Superior temporal gyrus (tissue), 1 donor: ENCODE results near the gene SFMBT2.
"Not testable (repeated sequence)": the region's sequence is repeated elsewhere in the genome, so short reads cannot be mapped to it uniquely, and the experiment has no call there.

Experiments
- DNase-seq: peaks from one replicate; pipeline ENCODE4 v3.0.0-alpha.2; 2016; ENCODE audit errors: extremely low spot score

The SFMBT2 gene

DNA sequence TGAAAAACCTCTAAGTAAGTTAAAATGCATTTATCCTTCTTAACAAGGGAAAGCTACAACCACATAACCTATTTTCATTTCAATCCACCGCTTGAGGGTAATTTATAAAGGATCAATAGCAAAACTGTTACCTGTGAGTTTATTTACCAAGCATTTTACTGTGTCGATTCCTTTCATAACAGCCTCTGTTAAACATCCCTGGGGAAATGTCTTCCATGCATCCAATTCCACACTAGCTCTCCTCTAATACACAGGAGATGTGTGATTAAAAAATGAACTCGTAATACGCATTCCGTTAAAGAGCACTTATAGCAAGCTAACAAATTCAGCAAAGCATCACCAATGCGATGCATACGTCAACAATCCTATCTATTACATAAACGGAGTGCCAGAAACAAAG, 185.7 kb downstream of the SFMBT2 start:
- no peak for DNase-seq

- no peak for DNase-seq
Observed at GRCh38 chr10:7218968-7219367, 191.9 kb downstream of the SFMBT2 start.

DNA sequence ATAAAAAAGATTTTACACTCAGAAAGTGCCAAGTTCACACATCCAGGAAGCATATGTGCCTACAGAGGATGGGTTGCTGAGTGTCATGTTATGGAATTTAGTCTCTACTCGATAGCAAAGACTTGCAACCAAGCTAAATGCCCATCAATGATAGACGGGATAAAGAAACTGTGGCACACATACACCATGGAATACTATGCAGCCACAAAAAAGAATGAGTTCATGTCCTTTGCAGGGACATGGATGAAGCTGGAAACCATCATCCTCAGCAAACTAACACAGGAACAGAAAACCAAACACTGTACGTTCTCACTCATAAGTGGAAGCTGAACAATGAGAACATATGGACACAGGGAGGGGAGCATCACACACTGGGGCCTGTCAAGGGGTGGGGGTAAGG, 198.1 kb downstream of the SFMBT2 start:
- DNase-seq: not testable (repeated sequence)

DNA sequence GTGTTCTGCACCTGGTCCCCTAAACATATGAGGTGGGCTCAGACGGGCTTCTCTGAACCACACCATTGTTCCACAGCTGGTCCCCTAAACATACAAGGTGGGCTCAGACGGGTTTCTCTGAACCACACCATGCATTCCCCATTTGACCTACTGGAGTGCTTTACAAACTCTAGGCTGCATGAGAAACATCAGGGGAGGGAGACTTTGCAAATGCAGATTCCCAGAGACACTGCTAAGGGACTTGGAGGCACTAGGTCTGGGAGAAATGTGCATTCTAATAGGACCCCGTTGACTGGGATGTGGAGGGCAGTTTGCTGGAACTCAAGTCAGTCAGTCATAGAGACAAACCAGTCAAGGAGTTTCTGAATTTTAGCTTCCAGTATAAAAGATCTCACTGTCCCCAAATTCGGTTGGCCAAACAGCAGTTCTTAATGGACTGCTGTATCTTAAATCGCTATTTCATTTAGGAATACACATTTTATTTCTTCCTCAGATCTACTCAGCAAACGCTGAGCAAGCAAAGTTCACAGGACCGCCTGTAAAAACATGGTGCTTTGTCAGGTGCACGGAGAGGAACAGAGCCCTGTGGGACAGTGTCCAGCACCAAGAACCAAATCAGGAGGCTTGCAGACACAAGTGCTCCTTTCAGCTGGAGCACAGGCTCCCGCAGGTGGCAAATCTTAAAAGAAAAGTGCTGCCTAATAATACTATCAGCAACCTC, 198.8 kb downstream of the SFMBT2 start:
- DNase-seq: no peak

- no peak for DNase-seq
Observed at GRCh38 chr10:7210516-7210915, 200.3 kb downstream of the SFMBT2 start.

- no peak for DNase-seq
Observed at GRCh38 chr10:7209458-7209857, 201.4 kb downstream of the SFMBT2 start.

DNA sequence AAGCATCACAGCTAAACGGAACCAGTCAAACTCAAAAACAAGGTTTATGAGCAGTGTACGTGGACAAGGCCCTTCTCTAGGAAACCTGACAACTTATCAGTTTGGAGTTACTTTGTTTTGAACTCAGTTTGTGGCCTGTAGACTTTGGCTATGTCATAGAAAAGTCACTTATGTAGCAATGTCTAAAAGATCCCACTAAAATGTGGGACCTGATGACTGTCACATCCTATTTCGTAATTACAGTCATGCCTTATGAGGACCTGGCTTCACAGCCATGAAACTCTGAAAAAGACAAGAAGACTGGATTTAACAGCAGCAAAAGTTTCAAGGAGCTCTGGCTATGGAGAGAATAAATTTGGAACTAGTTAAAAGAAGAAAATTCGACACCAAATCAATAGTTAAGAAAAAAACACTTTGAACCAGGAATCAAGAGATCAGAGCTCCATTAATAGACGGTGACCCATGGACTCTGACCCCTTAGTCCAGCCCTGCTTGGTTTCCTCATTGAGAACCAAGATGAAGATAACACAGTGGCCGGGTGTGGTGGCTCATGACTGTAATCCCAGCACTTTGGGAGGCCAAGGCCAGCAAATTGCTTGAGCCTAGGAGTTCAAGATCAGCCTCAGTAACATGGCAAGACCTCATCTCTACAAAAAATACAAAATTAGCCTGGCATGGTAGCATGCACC, 204.3 kb downstream of the SFMBT2 start:
- no peak for DNase-seq

DNA sequence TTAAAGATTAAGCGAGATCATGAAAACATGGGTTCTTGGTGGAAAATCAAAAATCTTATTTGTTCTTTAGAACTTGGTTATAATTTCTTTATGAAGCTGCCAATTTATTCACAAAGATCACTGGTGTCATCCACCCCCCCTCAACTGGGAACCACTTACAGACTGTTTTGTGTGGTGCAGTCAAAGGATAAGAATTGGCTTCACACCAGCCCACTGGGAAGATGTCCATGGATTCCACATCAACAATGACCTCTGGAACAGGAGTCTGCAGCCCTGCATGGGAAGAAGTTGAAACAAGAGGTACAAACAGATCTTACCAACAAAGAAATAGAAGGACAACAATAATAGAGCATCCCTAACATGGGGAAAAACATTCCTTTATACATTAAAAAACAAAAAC, 205.2 kb downstream of the SFMBT2 start:
- DNase-seq: peak; percentile 71

- DNase-seq: no peak
Observed at GRCh38 chr10:7202793-7203355, 208.0 kb downstream of the SFMBT2 start.

GRCh38 chr10:7199152-7199760, 211.6 kb downstream of the SFMBT2 start:
- DNase-seq: no peak

DNA sequence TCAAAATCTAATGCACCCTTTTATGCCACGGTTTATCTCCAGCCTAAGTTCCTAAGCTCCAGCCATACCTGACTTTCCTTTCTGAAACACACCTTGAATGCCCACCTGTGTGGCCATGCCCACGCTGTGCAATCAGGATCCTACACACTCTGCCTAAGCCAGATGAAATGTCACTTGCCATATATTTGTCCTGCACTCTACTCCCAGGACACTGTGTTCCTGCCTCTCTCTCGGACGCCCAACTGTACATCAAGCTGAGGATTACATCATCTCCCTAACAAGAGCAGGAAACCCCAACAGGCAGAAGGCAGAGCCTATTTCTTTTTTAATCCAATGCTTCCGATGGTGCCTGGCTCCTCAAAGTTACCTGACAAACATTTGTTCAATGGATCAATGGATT, 214.6 kb downstream of the SFMBT2 start:
- no peak for DNase-seq

GRCh38 chr10:7195118-7195517, 215.7 kb downstream of the SFMBT2 start:
- no peak for DNase-seq

DNA sequence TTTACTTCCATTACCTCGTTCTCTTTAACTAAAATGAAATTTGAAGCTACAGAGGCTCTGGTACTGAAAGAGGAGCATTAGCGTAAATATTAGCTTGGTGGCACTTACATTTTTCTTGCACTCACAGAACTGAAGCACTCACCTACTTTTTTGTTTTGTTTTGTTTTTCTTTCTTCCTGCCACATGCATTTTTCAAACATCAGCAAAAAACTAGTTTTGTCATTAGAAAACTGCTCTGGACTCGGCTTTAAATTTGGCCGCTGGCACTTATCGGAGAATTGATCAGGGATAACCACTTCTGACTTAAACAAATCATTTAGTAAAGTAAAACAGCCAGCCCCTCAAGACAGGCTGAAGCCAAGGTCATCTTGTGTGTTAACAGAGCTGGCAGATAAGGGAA, 216.3 kb downstream of the SFMBT2 start:
- no peak for DNase-seq

GRCh38 chr10:7193369-7193768, 217.5 kb downstream of the SFMBT2 start:
- DNase-seq: no peak

GRCh38 chr10:7192831-7193361, 217.9 kb downstream of the SFMBT2 start:
- DNase-seq: no peak

DNA sequence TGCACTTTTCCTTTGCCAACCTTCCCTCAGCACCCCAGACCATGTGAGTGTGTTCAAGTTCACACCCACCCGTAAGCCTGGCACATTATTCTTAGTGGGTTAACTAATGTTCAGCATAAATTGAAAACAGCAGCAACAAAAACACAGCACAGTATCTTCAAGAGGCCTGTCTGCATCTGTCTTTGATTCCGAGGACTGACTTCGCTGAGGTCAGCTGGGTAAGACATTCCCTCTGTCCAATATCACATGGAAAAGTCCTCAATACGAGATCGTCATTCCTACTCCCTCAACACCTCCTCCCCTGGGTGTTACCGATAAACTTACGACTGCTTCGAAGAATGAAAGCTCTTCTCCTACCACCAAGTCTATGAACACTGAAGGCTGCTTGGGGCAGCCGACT, 218.8 kb downstream of the SFMBT2 start:
- DNase-seq: no peak

DNA sequence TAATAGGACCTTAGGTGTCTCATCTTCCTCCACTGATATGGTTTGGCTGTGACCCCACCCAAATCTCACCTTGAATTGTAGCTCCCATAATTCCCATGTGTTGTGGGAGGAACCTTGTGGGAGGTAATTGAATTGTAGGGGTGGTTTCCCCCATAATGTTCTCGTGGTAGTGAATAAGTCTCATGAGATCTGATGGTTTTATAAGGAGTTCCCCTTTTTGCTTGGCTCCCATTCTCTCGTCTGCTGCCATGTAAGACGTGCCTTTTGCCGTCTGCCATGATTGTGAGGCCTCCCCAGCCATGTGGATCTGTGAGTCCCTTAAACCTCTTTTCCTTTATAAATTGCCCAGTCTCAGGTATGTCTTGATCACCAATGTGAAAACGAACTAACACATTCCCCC, 220.1 kb downstream of the SFMBT2 start:
- DNase-seq: not testable (repeated sequence)

DNA sequence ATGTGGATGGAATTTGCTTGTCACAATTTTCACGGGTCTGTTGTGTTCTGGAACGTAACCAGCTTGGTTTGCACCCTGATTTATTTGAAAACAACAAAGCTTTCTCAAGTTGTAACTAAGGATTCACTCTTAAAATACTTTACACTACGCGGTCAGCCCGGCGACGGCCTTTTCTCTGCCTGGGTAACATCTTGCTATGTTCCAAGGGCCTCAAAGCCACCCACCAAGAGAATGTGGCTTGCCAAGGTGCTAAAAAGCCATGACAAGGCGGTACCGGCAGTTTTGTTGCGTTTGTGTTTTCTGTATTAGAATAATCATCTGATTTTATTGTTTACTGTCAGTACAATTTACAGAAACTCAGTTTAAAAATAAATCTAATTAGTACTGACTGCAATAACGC, 220.9 kb downstream of the SFMBT2 start:
- no peak for DNase-seq

- peak; percentile 36 for DNase-seq
Observed at GRCh38 chr10:7188456-7189050, 222.3 kb downstream of the SFMBT2 start.

DNA sequence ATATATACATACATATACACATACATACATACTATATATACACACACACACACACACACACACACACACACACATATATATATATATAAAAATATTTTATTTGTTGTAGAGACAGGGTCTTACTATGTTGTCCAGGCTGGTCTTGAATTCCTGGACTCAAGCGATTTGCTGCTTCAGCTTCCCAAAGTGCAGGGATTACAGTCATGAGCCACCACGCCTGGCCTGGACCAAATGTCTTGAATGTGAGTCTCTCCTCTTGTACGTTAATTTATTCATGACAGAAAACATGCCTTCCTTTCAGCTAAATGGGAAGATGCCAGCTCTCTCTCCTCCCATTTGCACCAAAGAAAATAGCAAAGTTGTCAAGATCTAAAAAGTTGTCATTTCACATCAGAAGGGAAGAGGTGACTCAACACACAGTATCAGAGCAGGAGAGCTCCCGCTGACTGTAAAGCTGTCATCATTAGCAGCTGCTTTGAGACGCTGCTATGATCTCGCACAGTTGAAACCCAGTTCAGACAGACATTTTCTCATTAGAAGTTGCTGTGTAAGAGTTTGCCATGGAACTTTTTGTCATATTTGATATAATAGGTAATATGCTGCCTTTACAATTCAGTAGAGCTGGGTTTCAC, 224.3 kb downstream of the SFMBT2 start:
- no peak for DNase-seq

GRCh38 chr10:7185367-7185690, 225.5 kb downstream of the SFMBT2 start:
- DNase-seq: no peak
